HG03439 (cell line): ENCODE measurements around the gene CREBRF.
"Not testable (repeated sequence)": the region's sequence is repeated elsewhere in the genome, so short reads cannot be mapped to it uniquely, and the experiment has no call there.

Source experiments
- ATAC-seq: cut with Tn5 transposase; IDR thresholded peaks from one replicate; pipeline ENCODE4 v1.9.1; 2021; ENCODE audit warnings: mild to moderate bottlenecking, moderate library complexity; ENCODE audit not compliant: unreplicated experiment

Gene CREBRF

DNA sequence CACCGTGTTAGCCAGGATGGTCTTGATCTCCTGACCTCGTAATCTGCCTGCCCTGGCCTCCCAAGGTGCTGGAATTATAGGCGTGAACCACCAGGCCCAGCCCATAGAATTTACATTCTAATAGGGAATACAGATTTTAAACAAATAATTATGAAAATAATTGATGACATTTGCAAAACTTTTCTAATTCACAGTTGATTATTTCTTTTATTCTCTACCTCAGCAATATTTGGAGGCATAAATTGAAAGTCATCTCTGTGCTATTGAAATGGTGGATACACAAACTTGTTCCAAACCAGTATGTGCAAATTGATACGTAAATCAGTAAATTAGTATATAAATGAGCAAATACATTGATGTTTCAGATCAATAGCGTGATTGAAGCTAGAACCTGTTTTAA lies 96.4 kb downstream of the CREBRF start:
- no peak for ATAC-seq

DNA sequence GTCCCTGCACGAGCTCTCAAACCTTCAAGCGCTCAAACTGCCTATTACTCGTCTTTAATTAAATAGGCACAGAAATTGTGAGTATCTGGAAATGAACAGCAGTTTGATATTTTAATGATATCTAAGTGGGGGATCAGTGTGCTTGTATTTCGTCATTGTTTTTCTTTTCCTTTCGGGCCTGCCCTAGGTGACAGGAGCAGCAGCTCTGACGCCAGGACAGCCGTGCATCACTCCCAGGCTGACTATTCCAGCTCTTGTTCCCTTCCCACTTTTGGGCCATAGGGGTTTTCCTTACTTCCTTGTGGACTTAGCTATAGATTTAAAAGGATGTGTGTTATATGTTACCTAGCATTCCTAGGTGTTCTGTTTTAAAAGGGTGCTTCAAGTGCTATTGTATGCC lies 97.7 kb downstream of the CREBRF start:
- no peak for ATAC-seq

DNA sequence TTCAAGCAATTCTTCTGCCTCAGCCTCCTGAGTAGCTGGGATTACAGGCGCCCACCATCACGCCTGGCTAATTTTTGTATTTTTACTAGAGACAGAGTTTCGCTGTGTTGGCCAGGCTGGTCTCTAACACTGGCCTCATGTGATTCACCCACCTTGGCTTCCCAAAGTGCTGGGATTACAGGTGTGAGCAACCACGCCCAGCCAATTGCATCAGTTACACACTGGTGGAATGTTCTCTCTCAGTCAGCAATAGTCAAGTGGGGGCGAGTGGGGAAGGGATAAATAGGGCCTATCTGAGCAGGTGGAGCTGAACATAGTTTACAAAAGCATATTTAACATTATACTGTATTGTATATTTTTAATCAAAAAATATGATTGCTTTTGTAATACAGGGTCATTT lies 98.5 kb downstream of the CREBRF start:
- ATAC-seq: not testable (repeated sequence)

DNA sequence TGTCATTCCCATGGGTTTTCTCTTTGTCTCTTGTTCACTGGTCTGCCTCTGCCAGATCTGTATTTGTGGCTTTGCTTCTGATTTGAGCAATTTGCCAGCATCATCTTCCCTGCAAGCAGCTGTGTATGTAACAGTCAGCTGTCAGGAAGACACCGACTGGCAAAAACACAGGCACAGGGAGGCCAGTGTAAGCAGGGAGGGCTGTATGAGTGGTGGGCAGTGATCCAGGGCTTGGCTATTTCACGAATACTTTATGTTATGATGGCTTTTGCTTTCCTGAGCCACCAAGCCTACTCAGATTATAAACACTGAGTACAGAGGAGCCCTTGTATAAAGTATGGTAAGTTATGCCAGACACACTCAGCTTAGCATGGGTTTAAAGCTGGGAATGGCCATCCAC lies 99.8 kb downstream of the CREBRF start:
- no peak for ATAC-seq

DNA sequence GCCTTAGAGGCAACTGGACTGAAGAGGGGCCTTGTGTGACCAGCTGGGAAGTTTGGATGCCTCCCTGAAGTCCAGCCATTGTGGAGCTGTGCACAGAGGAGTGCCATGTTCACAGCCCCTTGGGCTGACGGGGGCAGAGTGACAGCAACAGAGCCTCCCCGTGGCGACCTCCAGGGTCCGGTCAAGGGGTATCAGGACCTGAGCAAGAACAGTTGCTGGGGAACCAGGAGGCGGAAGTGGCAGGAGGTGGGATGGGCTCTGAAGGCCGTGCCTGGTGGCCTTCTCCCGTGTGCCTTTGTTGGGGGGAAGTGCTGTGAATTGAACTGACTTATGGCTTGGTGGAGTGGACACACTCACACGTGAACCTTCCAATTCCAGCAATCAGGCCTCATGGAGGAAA lies 102.2 kb downstream of the CREBRF start:
- ATAC-seq: no peak

DNA sequence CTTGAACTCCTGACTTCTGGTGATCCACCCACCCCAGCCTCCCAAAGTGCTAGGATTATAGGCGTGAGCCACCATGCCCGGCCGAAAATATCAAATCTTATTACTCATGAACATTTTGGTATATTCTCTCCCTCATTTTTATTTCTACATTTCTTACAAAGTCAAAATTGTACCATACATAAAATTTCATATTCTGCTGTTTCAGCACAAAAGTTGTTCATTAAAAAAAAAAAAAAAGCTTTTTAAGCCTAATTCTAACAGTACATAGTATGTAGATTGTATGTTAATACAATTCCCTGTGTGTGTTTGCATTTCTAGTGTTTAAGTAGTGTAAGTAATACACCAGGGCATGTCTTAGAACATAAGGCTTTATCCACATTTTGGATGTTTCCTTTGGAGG lies 103.1 kb downstream of the CREBRF start:
- ATAC-seq: no peak

DNA sequence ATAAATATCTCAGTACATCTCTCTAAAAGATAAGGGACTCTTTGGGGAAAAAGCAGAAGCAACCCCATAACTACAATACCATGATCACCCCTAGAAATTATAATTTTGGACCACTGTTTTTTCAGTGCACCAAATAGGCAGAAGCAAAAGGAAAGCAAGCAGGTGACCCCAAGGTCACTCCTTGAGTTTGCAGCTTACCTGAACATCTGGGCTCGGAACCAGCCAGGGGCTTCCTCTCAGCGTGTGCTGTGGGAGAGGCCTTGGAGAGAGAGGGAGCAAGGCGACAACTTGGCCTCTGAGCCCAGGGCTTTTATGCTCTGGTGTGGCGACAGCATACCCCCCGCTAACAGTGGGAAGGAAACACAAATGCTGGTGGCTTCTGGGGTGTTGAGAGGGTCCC lies 105.0 kb downstream of the CREBRF start:
- ATAC-seq: no peak

DNA sequence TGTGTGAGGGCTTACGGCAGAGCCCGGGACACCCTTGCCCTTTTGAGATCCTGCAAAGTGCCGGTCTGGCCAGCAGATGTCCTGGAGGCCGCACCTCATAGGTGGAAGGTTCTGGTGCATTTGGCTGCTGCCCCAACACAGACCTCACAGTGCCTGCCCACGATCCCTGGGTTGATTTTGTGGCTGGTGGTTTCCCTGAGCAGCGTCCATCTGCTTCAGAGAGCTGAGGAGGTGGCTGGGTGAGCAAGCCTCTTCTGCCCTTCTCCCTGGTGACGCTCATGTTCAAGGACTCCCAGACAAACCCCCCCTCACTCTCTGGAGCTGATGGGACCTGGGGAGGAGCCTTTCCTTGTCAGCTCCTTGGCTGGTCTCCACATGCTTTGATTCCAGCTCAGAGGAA lies 107.1 kb downstream of the CREBRF start:
- no peak for ATAC-seq

DNA sequence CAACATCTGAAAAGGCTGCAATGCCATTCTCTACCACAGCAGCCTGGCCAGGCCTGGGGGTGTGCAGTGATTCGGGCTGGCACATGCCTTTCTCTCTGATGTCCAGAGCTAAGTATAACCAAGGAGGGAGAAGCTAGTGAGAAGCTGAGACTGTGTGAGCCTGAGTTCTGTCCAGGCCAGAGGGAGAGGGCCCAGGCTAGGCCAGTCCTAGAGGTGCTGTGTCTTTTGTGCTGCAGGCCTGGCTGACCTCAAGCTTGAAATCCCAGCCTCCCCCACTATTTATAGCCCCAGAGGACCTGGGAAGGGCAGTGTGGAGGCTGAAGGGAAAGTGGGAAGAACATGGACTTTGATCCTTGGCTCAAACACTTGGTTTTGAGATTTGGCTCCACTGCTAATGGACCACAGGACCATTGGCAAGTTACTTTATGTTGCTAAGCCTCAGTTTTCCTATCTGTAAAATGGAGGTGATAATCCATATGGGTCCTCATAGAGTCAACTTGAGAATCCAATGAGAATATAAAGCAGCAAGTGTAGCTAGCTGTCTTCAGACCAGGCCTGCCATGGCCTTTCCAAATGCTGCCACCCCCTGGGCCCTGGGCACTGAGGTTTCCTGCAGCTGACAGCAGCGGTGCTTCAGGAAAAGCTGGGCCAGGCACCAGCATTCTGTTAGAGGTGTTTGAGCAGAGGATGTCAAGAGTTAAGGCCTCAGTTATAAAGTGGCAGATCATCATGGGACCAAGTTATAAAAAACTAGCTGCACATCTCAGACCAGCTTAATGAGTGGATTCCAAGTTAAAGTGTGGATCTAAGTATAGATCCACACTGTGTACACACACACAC lies 109.2 kb downstream of the CREBRF start:
- no peak for ATAC-seq

DNA sequence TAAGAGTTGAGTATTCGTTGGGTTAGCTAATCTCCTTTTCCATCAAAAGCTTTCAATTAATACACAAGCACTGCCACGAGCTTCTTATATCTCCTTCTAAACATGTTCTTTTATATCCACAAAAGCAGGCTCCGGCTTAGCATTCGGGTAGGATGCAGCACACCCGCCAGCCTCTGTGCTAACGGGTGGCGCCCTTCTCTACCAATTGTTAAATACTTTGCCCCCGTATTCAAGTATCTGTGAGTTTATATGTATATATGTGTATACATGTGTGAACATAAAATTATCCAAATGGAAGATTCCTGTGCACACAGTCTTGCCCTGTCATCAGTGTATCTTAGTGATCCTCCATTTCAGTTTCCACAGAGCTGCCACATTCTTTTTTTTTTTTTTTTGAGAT lies 116.0 kb downstream of the CREBRF start:
- ATAC-seq: no peak

DNA sequence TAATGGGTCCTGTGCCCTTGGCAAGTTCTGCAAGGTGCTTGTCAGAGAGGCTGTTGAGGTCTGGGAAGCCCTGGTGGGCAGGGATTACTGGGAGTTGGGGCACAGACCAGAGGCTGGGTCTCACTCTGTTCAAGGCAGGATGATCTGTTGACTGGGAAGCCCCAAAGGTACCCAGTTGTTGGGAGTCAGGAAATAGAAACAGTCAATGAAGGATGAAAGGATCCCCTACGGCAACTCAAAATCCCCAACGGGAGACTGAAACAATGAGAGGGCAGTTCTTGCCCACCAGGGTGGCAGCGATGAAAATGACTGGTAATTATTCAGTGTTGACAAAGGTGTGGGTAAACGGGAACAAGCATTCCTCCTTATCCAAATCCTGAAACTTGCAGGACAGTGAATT lies 119.4 kb downstream of the CREBRF start:
- ATAC-seq: no peak

DNA sequence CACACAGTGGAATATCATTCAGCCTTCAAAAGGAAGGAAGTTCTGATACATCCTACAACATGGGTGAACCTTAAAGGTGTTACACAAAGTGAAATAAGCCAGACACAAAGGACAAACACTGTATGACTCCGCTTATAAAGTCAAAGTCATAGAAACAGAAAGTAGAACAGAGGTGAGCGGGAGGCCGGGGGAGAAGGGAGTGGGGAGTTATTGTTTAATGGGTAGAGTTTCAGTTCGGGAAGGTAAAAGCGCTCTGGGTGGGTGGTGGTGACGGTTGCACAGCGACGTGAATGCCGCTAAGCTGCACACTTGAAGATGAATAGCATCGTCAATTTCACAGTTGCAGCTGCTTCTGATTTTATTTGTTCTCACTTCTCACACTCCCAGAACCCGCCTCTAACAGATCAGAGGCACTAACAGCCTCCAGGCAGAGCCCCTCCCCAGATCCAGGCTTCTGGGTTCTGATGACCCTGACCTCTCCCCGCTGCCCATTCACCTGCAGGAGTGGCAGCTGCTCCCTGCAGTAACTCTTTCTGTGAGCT lies 122.3 kb downstream of the CREBRF start:
- no peak for ATAC-seq

DNA sequence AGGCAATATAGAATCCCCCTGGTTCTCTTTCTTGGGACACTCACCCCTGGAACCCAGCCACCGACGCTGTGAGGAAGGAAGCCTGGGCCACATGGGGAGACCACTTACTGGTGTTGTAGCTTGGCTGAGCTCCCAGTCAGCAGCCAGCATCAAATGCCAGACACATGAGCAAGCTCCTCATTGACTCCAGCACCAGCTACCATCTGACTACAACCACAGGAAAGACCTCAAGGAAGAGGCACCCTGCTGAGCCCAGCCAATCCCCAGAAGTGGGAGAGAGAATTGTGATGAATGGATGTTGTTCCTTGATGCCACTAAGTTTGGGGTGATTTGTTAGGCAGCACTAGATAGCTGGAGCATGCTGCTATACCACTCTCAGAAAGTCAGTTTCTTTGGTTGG lies 124.2 kb downstream of the CREBRF start:
- ATAC-seq: no peak

DNA sequence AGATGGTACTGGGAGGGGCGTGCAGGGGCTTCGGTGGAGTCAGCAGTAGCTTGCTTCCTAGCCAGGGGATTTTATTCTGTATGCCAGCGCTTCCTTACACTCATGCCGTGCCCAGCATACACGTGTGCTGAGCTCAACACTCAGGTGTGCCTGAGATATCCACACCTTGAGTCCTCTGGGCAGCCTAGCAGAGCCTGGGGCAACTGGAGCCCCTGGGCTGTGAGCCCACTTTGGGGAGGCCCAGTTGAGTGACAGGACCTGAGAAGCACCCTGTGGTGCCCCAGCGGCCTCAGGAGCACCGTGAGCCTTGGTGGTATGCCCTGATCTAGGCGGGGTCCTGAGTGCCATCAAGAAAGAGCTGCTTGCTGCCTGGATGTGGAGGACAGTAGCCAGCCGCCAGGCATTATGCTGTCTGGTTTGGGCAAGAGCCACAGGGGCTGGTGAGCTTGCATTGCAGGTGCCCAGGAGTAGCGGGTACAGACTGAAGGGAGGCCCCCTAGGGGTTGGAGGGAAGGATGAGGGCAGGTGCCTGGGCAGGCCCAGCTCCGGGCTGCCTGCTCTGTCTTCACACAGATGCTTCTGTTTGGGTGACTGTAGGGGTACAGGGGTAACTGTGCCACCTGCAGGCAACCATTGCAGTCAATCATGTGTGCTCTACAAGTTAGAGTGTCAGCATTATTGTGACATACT lies 131.0 kb downstream of the CREBRF start:
- ATAC-seq: peak; percentile 53

DNA sequence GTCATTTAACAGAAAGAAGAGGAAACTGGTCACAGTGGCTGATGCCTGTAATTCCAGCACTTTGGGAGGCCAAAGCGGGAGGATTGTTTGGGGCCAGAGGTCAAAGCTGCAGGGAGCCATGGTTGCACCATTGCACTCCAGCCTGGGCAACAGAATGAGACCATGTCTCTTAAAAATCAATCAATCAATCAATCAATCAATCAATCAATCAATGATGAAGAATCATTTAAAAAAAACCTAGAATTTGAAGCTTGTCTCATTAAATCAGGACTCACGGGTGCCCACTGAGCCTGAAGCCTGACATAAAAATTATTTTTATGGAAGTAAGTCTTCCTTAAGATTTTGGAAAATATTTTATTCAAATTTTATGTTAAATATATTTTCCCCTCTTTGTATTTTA lies 132.1 kb downstream of the CREBRF start:
- ATAC-seq: no peak
